GM23248 (cell line): Measurements from ENCODE around the gene P4HA2.

Experiments
- EZH2 ChIP-seq: fragments of 200-600 bp; sonication (generic); IDR thresholded peaks from 2 replicates; pipeline ENCODE4 v1.6.1; 2018; ENCODE audit warnings: antibody characterized with exemption, mild to moderate bottlenecking; ENCODE audit not compliant: insufficient read depth, poor library complexity, severe bottlenecking
- EZH2phosphoT487 ChIP-seq: fragments of 200-600 bp; sonication (generic); IDR thresholded peaks from 2 replicates; pipeline ENCODE4 v1.6.1; 2018; ENCODE audit warnings: antibody characterized with exemption, moderate library complexity, mild to moderate bottlenecking, low read depth; ENCODE audit not compliant: insufficient read depth

GRCh38 chr5:132209131-132209530, 18.5 kb downstream of the P4HA2 start:
- TF ChIP-seq EZH2, result no peak
- no peak for TF ChIP-seq EZH2phosphoT487
